Measurements from ENCODE around the gene SUMF1.

- TF ChIP-seq FOXK2 (IDR thresholded peaks at IDR 0.05) (no peak), SP1 (IDR thresholded peaks at IDR 0.05) (no peak), ZNF384 (IDR thresholded peaks at IDR 0.05) (no peak), FOXM1 (IDR thresholded peaks at IDR 0.05; ENCODE audit: borderline replicate concordance) (no peak), HDGF (IDR thresholded peaks at IDR 0.05; ENCODE audit: borderline replicate concordance) (no peak), SUZ12 (IDR thresholded peaks at IDR 0.05) (no peak), PKNOX1 (IDR thresholded peaks at IDR 0.05) (no peak), BHLHE40 (IDR thresholded peaks at IDR 0.05; ENCODE audit: borderline replicate concordance) (no peak)
Measured at GRCh38 chr3:4504340-4505261, 37.5 kb upstream of the SUMF1 start.

Data from HEK293T (cell line).